ENCODE data around the gene MSL1.

- no peak for TF ChIP-seq CTCF (IDR thresholded peaks at IDR 0.05)
- TF ChIP-seq, protein P1, sequence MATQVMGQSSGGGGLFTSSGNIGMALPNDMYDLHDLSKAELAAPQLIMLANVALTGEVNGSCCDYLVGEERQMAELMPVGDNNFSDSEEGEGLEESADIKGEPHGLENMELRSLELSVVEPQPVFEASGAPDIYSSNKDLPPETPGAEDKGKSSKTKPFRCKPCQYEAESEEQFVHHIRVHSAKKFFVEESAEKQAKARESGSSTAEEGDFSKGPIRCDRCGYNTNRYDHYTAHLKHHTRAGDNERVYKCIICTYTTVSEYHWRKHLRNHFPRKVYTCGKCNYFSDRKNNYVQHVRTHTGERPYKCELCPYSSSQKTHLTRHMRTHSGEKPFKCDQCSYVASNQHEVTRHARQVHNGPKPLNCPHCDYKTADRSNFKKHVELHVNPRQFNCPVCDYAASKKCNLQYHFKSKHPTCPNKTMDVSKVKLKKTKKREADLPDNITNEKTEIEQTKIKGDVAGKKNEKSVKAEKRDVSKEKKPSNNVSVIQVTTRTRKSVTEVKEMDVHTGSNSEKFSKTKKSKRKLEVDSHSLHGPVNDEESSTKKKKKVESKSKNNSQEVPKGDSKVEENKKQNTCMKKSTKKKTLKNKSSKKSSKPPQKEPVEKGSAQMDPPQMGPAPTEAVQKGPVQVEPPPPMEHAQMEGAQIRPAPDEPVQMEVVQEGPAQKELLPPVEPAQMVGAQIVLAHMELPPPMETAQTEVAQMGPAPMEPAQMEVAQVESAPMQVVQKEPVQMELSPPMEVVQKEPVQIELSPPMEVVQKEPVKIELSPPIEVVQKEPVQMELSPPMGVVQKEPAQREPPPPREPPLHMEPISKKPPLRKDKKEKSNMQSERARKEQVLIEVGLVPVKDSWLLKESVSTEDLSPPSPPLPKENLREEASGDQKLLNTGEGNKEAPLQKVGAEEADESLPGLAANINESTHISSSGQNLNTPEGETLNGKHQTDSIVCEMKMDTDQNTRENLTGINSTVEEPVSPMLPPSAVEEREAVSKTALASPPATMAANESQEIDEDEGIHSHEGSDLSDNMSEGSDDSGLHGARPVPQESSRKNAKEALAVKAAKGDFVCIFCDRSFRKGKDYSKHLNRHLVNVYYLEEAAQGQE (IDR thresholded peaks at IDR 0.05; ENCODE audit: insufficient read depth in 1 of 2, low read depth in 2 of 2, low read length in 1 of 2) = no peak
- no peak for TF ChIP-seq POLR2AphosphoS5 (IDR thresholded peaks at IDR 0.05; ENCODE audit: low read depth, low read length)
Observed at GRCh38 chr17:40097087-40097486, 24.7 kb upstream of the MSL1 start.

Measured in Panc1 (cell line).